IMR-90 (cell line): ENCODE data around the gene IQCK. TPM values are rescaled to one million over a fixed set of nuclear protein-coding genes. Genes with fewer than 3 reads are reported as not detected.

Source experiments
- ATAC-seq: fragments of 200-7000 bp; cut with Tn5 transposase; 2 replicates; pipeline ENCODE4 v1.9.1; 2020; ENCODE audit warnings: low read depth, mild to moderate bottlenecking, moderate library complexity
- BruUV-seq: library from RNA; stranded (reverse); fragments of 400-500 nt; replicated peaks from 2 replicates; lab custom pipeline; 2021; lab: Mats Ljungman, UMichigan
- CTCF ChIA-PET: fragments of 300-600 bp; formaldehyde crosslinking; extraction: SDS; loops from one replicate; lab custom pipeline; 2021; ENCODE audit warnings: antibody characterized with exemption; lab: Yijun Ruan, JAX
- POLR2A ChIA-PET: fragments of 300-600 bp; sonication (Branson Sonifier 250); formaldehyde crosslinking; loops from one replicate; lab custom pipeline; 2022; ENCODE audit warnings: antibody characterized with exemption; ENCODE audit not compliant: unreplicated experiment; lab: Charles Lee
- DNase-seq: peaks from one replicate; pipeline ENCODE4 v3.0.0; 2013
- H2AFZ ChIP-seq: replicated peaks from 2 replicates; pipeline ENCODE3; 2013; ENCODE audit warnings: low read length, mild to moderate bottlenecking; ENCODE audit not compliant: poor library complexity
- H2AK5ac ChIP-seq: 2 replicates; pipeline ENCODE4 v1.6.1; 2013; ENCODE audit warnings: low read depth, low read length, inconsistent platforms
- H2AK9ac ChIP-seq: replicated peaks from 2 replicates; pipeline ENCODE3; 2013; ENCODE audit warnings: mild to moderate bottlenecking, low read depth, low read length, moderate library complexity; ENCODE audit not compliant: poor library complexity
- H2BK120ac ChIP-seq: 2 replicates; pipeline ENCODE4 v1.6.1; 2013; ENCODE audit warnings: low read depth, low read length, inconsistent platforms
- H2BK15ac ChIP-seq: 3 replicates; pipeline ENCODE4 v1.6.1; 2013; ENCODE audit warnings: low read depth, low read length, inconsistent platforms
- H2BK20ac ChIP-seq: 2 replicates; pipeline ENCODE4 v1.6.1; 2013; ENCODE audit warnings: low read depth, mild to moderate bottlenecking, inconsistent platforms, low read length, moderate library complexity
- H2BK5ac ChIP-seq: 2 replicates; pipeline ENCODE4 v1.6.1; 2013; ENCODE audit warnings: mild to moderate bottlenecking, low read depth, low read length, inconsistent platforms; ENCODE audit not compliant: poor library complexity, severe bottlenecking
- H3K14ac ChIP-seq: replicated peaks from 2 replicates; pipeline ENCODE4 v1.6.1; 2013; ENCODE audit warnings: low read depth, low read length, inconsistent platforms
- H3K18ac ChIP-seq: 2 replicates; pipeline ENCODE4 v1.6.1; 2013; ENCODE audit warnings: low read depth, low read length, control low read depth
- H3K23ac ChIP-seq: 2 replicates; pipeline ENCODE4 v1.6.1; 2013; ENCODE audit warnings: low read depth, low read length, inconsistent platforms
- H3K27ac ChIP-seq: 2 replicates; pipeline ENCODE4 v1.5.1; 2013; ENCODE audit warnings: mild to moderate bottlenecking, control low read depth, low read length; ENCODE audit not compliant: insufficient read depth
- H3K27me3 ChIP-seq: 2 replicates; pipeline ENCODE4 v1.6.1; 2013; ENCODE audit warnings: low read length; ENCODE audit not compliant: control insufficient read depth, insufficient read depth
- H3K36me3 ChIP-seq: 2 replicates; pipeline ENCODE4 v1.6.1; 2013; ENCODE audit warnings: low read length, mixed read lengths; ENCODE audit not compliant: control insufficient read depth, insufficient read depth
- H3K4ac ChIP-seq: 2 replicates; pipeline ENCODE4 v1.6.1; 2013; ENCODE audit warnings: low read depth, low read length, inconsistent platforms
- H3K4me1 ChIP-seq: 2 replicates; pipeline ENCODE4 v1.6.1; 2013; ENCODE audit warnings: low read length, mixed read lengths; ENCODE audit not compliant: control insufficient read depth, insufficient read depth
- H3K4me2 ChIP-seq: 2 replicates; pipeline ENCODE4 v1.6.1; 2013; ENCODE audit warnings: low read depth, mild to moderate bottlenecking, control low read depth, low read length, moderate library complexity
- H3K4me3 ChIP-seq: 2 replicates; pipeline ENCODE4 v1.5.1; 2013; ENCODE audit warnings: low read depth, mild to moderate bottlenecking, control low read depth, low read length, moderate library complexity; ENCODE audit not compliant: insufficient read depth
- H3K56ac ChIP-seq: 2 replicates; pipeline ENCODE4 v1.6.1; 2013; ENCODE audit warnings: low read length, inconsistent platforms; ENCODE audit not compliant: insufficient read depth; ENCODE audit errors: extremely low read depth
- H3K79me1 ChIP-seq, 2 experiments: 2 replicates each; pipeline ENCODE4 v1.6.1; 2013; ENCODE audit warnings: low read length in 2 of 2, inconsistent platforms in 1 of 2, low read depth in 1 of 2
- H3K9ac ChIP-seq: 2 replicates; pipeline ENCODE4 v1.6.1; 2013; ENCODE audit warnings: low read depth, low read length, control low read depth
- H3K9me1 ChIP-seq: 2 replicates; pipeline ENCODE4 v1.6.1; 2013; ENCODE audit warnings: low read length, inconsistent platforms; ENCODE audit not compliant: insufficient read depth
- H3K9me3 ChIP-seq: 2 replicates; pipeline ENCODE4 v1.6.1; 2013; ENCODE audit warnings: low read length; ENCODE audit not compliant: control insufficient read depth, insufficient read depth
- H4K20me1 ChIP-seq: 2 replicates; pipeline ENCODE4 v1.6.1; 2013; ENCODE audit warnings: low read length, inconsistent platforms; ENCODE audit not compliant: insufficient read depth
- H4K5ac ChIP-seq: 2 replicates; pipeline ENCODE4 v1.6.1; 2013; ENCODE audit warnings: mild to moderate bottlenecking, low read depth, low read length, control low read depth
- H4K8ac ChIP-seq, 2 experiments: 2 replicates each; pipeline ENCODE4 v1.6.1; 2013; ENCODE audit warnings: low read depth in 2 of 2, low read length in 2 of 2, control low read depth in 1 of 2, inconsistent platforms in 1 of 2
- H4K91ac ChIP-seq: 2 replicates; pipeline ENCODE4 v1.6.1; 2013; ENCODE audit warnings: low read depth, low read length, inconsistent platforms; ENCODE audit not compliant: insufficient read depth
- MXI1 ChIP-seq: IDR thresholded peaks from 2 replicates; pipeline ENCODE4 v1.6.1; 2012; ENCODE audit warnings: low read depth, mild to moderate bottlenecking, low read length, moderate library complexity, borderline replicate concordance
- RCOR1 ChIP-seq: IDR thresholded peaks from 2 replicates; pipeline ENCODE4 v1.6.1; 2012; ENCODE audit warnings: mild to moderate bottlenecking, low read length, improper control_type of control experiment; ENCODE audit not compliant: insufficient replicate concordance
- WGBS, 2 experiments: methylation state at CpG; one replicate each; pipeline versions ENCODE4 v1.1.5 to v1.1.7; 2013; ENCODE audit warnings: missing lambda C conversion rate in 2 of 2; ENCODE audit not compliant: insufficient read length in 1 of 2; ENCODE audit errors: extremely low coverage in 2 of 2; 5-methylcytosine and 5-hydroxymethylcytosine counted together
- dilution Hi-C: fragments of 300-500 bp; cut with HindIII; formaldehyde crosslinking; loops from one replicate; pipeline ENCODE4 v1.14.3; 2018; ENCODE audit warnings: low sequenced_read_pairs; ENCODE audit not compliant: unreplicated experiment
- in situ Hi-C: fragments of 300-500 bp; cut with MboI; formaldehyde crosslinking; loops from 3 replicates; pipeline ENCODE4 v1.14.3; 2019; ENCODE audit warnings: low sequenced_read_pairs, inconsistent platforms, mixed read lengths
- intact Hi-C: fragments of 100-400 bp; cut with micrococcal nuclease; formaldehyde crosslinking; loops from 2 replicates; pipeline ENCODE4 v1.10.0; 2022
- polyA plus RNA-seq, 3 experiments: library from polyadenylated mRNA; depleted of rRNA; stranded (reverse); fragments of >200 nt; gene quantifications; 2 replicates each; pipeline ENCODE4 v1.2.3, GENCODE V29; 2012; ENCODE audit warnings: low replicate concordance in 1 of 3
- total RNA-seq: library from RNA; depleted of rRNA; stranded (reverse); fragments of >200 nt; gene quantifications from 2 replicates; pipeline ENCODE4 v1.2.3, GENCODE V29; 2012

The IQCK gene
- total and polyA plus RNA-seq, 2 of the 4 experiments (the other 2 are of a cell fraction), result 4.1 to 5.4 TPM

- Histone ChIP-seq H3K9me3 (no peaks in the 10 kb centered on the region), H4K91ac (no peak overlapping the region), H3K27me3 (no peaks in the 10 kb centered on the region), H3K79me1 (no peaks in the 10 kb centered on the region), H2AK5ac (no peak overlapping the region), H3K56ac (no peak overlapping the region), H3K4me3 (no peak overlapping the region), H3K4me1 (peaks cover 8% of the 10 kb centered on the region), H3K4ac (no peak overlapping the region), H3K23ac (no peak overlapping the region), H4K8ac (no peak overlapping the region), H2BK120ac (no peak overlapping the region), H3K14ac (no peak overlapping the region), H3K9ac (no peak overlapping the region), H2BK5ac (no peak overlapping the region), H2BK20ac (no peak overlapping the region), H2AK9ac (no peak overlapping the region), H3K18ac (0 out of 2 replicates have a peak overlapping the region, but pooled peaks have one; percentile 8), H4K5ac (no peak overlapping the region), H3K4me2 (no peak overlapping the region), H3K9me1 (peaks cover 4% of the 10 kb centered on the region; the same call in 1 of the 2 replicates), H2BK15ac (no peak overlapping the region), H3K27ac (no peak overlapping the region), H3K36me3 (no peaks in the 10 kb centered on the region), H4K20me1 (no peaks in the 10 kb centered on the region), H2AFZ (no peak overlapping the region)
- WGBS, 2 experiments, result no CpG with 5 or more reads among the region's 2 CpGs
- TF ChIP-seq RCOR1, result no peak
- no peak for TF ChIP-seq MXI1
- intact Hi-C loops (loop anchor here (5.0 kb wide), 1 partner anchor 58 kb away; no protein-coding TSS in a partner anchor), dilution Hi-C loops (no loop called here), in situ Hi-C loops (no loop called here)
- ChIA-PET POLR2A (no interaction called here), CTCF (no interaction called here)
- BruUV-seq, result no TSS peak
- no peak for ATAC-seq
- no peak for DNase-seq
These were observed 97.3 kb downstream of the IQCK start for GRCh38 chr16:19815418-19815817.
